PFSK-1 (cell line): ENCODE measurements around the gene SPATA3.

Experiments used
- FOXP2 ChIP-seq: optimal IDR thresholded peaks from 2 replicates; pipeline ENCODE3; 2011; ENCODE audit warnings: borderline replicate concordance, control low read depth, inconsistent platforms; ENCODE audit not compliant: insufficient read depth; ENCODE audit errors: extremely low read length, extremely low read depth
- POLR2AphosphoS5 ChIP-seq: IDR thresholded peaks from 2 replicates; pipeline ENCODE4 v1.6.1; 2012; ENCODE audit warnings: low read depth, mild to moderate bottlenecking, control low read depth, low read length, moderate library complexity
- SIN3A ChIP-seq: IDR thresholded peaks from 2 replicates; pipeline ENCODE4 v1.6.1; 2012; ENCODE audit warnings: mild to moderate bottlenecking, low read length, moderate library complexity, borderline replicate concordance; ENCODE audit not compliant: insufficient read depth
- TAF1 ChIP-seq: IDR thresholded peaks from 2 replicates; pipeline ENCODE4 v1.6.1; 2012; ENCODE audit warnings: low read length, control low read depth, borderline replicate concordance; ENCODE audit not compliant: insufficient read depth
- TF ChIP-seq, protein P1 (sequence below), 2 experiments: IDR thresholded peaks; 2 replicates each; pipeline versions ENCODE4 v1.6.1 to v1.8.0; 2011 to 2012; ENCODE audit warnings: low read depth in 2 of 2, low read length in 2 of 2, control low read depth in 1 of 2, inconsistent platforms in 1 of 2, mild to moderate bottlenecking in 1 of 2, moderate library complexity in 1 of 2; ENCODE audit not compliant: insufficient read depth in 1 of 2

The SPATA3 gene

DNA sequence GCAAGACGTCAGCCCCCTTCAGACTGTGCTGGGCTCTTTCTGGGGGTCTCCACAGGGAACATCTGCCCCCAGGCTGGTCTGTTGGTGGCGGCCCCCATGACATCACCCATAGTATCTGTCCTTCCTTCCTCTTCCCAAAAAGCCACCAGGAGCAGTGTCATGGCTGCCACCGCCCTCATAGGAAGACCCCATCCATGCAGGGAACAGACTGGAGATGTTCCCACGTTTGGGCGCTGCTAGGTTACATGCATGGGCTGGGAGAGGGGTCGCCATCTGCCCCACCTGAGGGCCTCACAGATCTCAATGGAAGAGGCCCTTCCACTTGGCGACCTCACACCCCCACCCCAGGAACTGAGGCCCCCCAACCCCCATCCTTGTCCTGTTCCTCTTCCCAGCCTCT is 5.1 kb downstream of the SPATA3 start:
- TF ChIP-seq, protein P1, sequence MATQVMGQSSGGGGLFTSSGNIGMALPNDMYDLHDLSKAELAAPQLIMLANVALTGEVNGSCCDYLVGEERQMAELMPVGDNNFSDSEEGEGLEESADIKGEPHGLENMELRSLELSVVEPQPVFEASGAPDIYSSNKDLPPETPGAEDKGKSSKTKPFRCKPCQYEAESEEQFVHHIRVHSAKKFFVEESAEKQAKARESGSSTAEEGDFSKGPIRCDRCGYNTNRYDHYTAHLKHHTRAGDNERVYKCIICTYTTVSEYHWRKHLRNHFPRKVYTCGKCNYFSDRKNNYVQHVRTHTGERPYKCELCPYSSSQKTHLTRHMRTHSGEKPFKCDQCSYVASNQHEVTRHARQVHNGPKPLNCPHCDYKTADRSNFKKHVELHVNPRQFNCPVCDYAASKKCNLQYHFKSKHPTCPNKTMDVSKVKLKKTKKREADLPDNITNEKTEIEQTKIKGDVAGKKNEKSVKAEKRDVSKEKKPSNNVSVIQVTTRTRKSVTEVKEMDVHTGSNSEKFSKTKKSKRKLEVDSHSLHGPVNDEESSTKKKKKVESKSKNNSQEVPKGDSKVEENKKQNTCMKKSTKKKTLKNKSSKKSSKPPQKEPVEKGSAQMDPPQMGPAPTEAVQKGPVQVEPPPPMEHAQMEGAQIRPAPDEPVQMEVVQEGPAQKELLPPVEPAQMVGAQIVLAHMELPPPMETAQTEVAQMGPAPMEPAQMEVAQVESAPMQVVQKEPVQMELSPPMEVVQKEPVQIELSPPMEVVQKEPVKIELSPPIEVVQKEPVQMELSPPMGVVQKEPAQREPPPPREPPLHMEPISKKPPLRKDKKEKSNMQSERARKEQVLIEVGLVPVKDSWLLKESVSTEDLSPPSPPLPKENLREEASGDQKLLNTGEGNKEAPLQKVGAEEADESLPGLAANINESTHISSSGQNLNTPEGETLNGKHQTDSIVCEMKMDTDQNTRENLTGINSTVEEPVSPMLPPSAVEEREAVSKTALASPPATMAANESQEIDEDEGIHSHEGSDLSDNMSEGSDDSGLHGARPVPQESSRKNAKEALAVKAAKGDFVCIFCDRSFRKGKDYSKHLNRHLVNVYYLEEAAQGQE (IDR thresholded peaks at IDR 0.05; ENCODE audit: insufficient read depth in 1 of 2, low read depth in 2 of 2, low read length in 2 of 2): no peak
- no peak for TF ChIP-seq POLR2AphosphoS5
- TF ChIP-seq FOXP2: no peak
- no peak for TF ChIP-seq SIN3A
- TF ChIP-seq TAF1: no peak

DNA sequence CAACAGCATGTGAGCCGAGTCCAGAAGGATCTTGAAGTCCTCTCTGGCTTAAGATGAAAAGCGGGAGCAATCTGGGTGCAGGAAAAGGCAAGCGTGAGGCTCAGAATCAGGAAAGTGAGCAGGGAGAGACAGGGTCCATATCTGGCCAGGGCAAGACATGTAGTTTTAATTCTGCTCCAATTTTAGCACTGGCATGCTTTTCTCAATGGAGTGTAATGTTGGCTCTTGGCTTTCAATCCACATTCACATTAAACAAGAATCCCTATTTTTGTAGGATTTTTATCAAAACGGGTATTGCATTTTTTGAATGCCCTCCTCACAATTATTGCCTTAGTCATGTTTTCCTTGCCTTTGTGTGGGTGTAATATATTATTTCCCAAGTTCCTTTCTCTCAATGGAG is 6.0 kb downstream of the SPATA3 start:
- no peak for TF ChIP-seq SIN3A
- TF ChIP-seq FOXP2: no peak
- no peak for TF ChIP-seq POLR2AphosphoS5
- TF ChIP-seq, protein P1 (IDR thresholded peaks at IDR 0.05; ENCODE audit: insufficient read depth in 1 of 2, low read depth in 2 of 2, low read length in 2 of 2): no peak
- TF ChIP-seq TAF1: no peak

DNA sequence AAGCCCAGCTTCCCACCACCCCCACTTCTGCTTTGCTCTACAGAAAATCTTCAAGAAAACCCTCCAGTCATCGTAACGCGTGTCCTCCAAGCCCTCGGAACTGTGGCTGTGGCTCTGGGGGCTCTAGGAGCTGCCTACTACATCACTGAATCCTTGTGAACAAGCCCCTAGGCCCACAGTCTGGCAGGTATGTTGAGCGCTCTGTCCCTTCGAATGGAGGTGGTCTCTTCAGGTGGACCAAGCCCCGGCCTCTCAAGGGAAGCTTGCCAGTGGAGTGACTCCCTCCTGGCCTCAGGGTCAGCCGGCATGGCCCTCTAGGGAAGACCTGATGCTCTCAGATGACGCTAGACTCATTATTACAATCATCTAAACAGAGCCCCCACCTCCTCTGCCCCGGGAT is 6.7 kb downstream of the SPATA3 start:
- TF ChIP-seq SIN3A (no peak), TAF1 (no peak), FOXP2 (no peak), POLR2AphosphoS5 (no peak)
- TF ChIP-seq, protein P1 (IDR thresholded peaks at IDR 0.05; ENCODE audit: insufficient read depth in 1 of 2, low read depth in 2 of 2, low read length in 2 of 2): no peak

DNA sequence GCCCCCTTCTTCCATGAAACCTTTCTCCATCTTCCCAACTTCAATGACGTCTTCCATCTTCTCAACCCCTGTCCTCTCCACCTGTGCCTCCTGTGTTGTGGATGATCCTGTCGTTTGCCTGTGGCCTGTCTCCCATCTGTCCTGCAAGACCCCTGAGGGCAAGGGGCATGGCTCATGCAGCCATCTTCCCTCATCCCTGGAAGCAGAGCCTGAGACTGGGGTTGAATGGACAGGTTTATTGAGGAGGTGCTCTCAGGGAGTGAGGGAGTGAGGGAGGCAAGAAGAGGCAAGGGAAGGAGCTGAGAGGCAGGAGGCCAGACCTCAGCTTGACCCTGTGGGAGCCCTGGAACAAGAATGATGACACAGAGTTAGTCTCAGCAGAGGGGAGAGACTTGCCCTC is 7.3 kb downstream of the SPATA3 start:
- TF ChIP-seq, protein P1 (IDR thresholded peaks at IDR 0.05; ENCODE audit: insufficient read depth in 1 of 2, low read depth in 2 of 2, low read length in 2 of 2): no peak

DNA sequence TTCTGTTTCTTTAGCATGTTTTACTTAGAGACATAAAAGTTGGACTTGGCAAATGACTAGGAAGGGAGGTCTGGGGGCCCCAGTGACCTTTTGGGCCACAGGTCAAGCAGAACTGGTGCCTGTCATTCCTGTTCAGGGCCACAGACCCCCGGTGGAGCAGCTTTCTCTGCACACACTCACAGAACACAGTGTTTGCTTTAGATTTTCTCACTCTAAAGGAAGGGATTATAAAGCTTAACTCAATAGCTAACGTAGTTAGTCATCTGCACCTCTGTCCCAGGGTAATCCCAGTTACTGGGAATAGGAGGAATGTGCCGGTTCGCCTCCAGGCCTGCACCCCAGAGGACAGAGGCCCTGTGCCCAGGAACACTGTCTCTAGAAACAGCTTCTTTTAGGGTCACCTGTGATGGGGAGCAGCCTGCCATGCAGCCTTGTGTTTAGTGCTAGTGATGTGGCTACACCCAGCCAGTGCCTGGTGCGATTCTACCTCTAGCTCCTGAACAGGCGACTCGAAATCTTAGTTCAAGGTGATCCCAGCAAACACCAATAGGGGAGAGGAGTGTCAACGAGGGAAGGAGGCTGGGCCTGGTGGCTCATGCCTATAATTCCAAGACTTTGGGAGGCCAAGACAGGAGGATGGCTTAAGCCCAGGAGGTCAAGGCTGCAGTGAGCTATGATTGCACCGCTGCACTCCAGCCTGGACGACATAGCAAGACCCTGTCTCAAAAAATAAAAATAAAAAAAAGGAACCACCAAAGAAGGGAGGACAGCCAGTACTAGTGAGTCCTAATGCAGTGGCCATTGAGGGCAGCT is 11.6 kb downstream of the SPATA3 start:
- TF ChIP-seq POLR2AphosphoS5 (no peak), FOXP2 (no peak), SIN3A (no peak), TAF1 (no peak)
- TF ChIP-seq, protein P1 (IDR thresholded peaks at IDR 0.05; ENCODE audit: insufficient read depth in 1 of 2, low read depth in 2 of 2, low read length in 2 of 2): no peak
